ENCODE measurements around the gene ADCY6. TPM values are rescaled to one million over a fixed set of nuclear protein-coding genes. Genes with fewer than 3 reads are reported as not detected.

ADCY6 gene
- total RNA-seq, 1 donor from 2014 or later: 28.9 TPM

- no peak overlapping the region for H3K4me3 Mint-ChIP-seq (ENCODE audit: unreplicated experiment)
- FAIRE-seq (no peak), DNase-seq (ENCODE audit: low read depth) (no peak)
- Histone ChIP-seq H3K27me3 (ENCODE audit: insufficient read depth, low read length) (no peaks in the 10 kb centered on the region), H2AFZ (ENCODE audit: low read depth, low read length) (no peak overlapping the region), H3K4me1 (ENCODE audit: insufficient read depth, low read length) (peaks cover 22% of the 10 kb centered on the region), H3K9me3 (ENCODE audit: insufficient read depth, low read depth, low read length) (no peaks in the 10 kb centered on the region), H3K27ac (ENCODE audit: low read depth, low read length) (no peak overlapping the region), H3K4me3 (ENCODE audit: insufficient read depth, low read depth, low read length) (no peak overlapping the region), H3K4me2 (ENCODE audit: low read length) (no peak overlapping the region), H3K79me2 (ENCODE audit: insufficient read depth, low read length) (peaks cover 34% of the 10 kb centered on the region), H3K36me3 (ENCODE audit: insufficient read depth, low read length) (peaks cover 13% of the 10 kb centered on the region), H3K9ac (ENCODE audit: low read length) (no peak overlapping the region), H4K20me1 (ENCODE audit: insufficient read depth, low read length) (peaks cover 50% of the 10 kb centered on the region)
- peak overlapping the region; percentile 35 for H3K27ac Mint-ChIP-seq (ENCODE audit: unreplicated experiment)
- peaks cover 8% of the 10 kb centered on the region for H3K4me1 Mint-ChIP-seq (ENCODE audit: low read depth, unreplicated experiment)
- H3K36me3 Mint-ChIP-seq (ENCODE audit: low read depth, unreplicated experiment): peaks cover 44% of the 10 kb centered on the region
- no peaks in the 10 kb centered on the region for H3K9me3 Mint-ChIP-seq (ENCODE audit: unreplicated experiment)
- TF ChIP-seq EZH2 (IDR thresholded peaks at IDR 0.05; ENCODE audit: insufficient read depth, low read length) (no peak), CTCF (IDR thresholded peaks at IDR 0.05; ENCODE audit: insufficient read depth, low read depth, low read length) (no peak)
- peaks cover 2% of the 10 kb centered on the region for H3K27me3 Mint-ChIP-seq (ENCODE audit: low read depth, unreplicated experiment)
These were observed 11.1 kb downstream of the ADCY6 start for GRCh38 chr12:48777501-48778400.

- H3K9ac ChIP-seq (ENCODE audit: low read length): no peak overlapping the region
- no peak overlapping the region for H3K27ac ChIP-seq (ENCODE audit: low read depth, low read length)
- H3K27me3 Mint-ChIP-seq (ENCODE audit: low read depth, unreplicated experiment): peaks cover 2% of the 10 kb centered on the region
- no peak for DNase-seq (ENCODE audit: low read depth)
- no peak overlapping the region for H3K4me2 ChIP-seq (ENCODE audit: low read length)
- FAIRE-seq: no peak
- H3K79me2 ChIP-seq (ENCODE audit: insufficient read depth, low read length): peaks cover 26% of the 10 kb centered on the region
- no peaks in the 10 kb centered on the region for H3K9me3 Mint-ChIP-seq (ENCODE audit: unreplicated experiment)
- H3K4me1 ChIP-seq (ENCODE audit: insufficient read depth, low read length): peaks cover 22% of the 10 kb centered on the region
- H3K36me3 Mint-ChIP-seq (ENCODE audit: low read depth, unreplicated experiment): peaks cover 47% of the 10 kb centered on the region
- no peaks in the 10 kb centered on the region for H3K27me3 ChIP-seq (ENCODE audit: insufficient read depth, low read length)
- H3K4me1 Mint-ChIP-seq (ENCODE audit: low read depth, unreplicated experiment): peaks cover 8% of the 10 kb centered on the region
- peaks cover 20% of the 10 kb centered on the region for H3K36me3 ChIP-seq (ENCODE audit: insufficient read depth, low read length)
- no peak overlapping the region for H2AFZ ChIP-seq (ENCODE audit: low read depth, low read length)
- H3K4me3 ChIP-seq (ENCODE audit: insufficient read depth, low read depth, low read length): no peak overlapping the region
- H4K20me1 ChIP-seq (ENCODE audit: insufficient read depth, low read length): peaks cover 49% of the 10 kb centered on the region
- no peak overlapping the region for H3K4me3 Mint-ChIP-seq (ENCODE audit: unreplicated experiment)
- TF ChIP-seq CTCF (IDR thresholded peaks at IDR 0.05; ENCODE audit: insufficient read depth, low read depth, low read length) (no peak), EZH2 (IDR thresholded peaks at IDR 0.05; ENCODE audit: insufficient read depth, low read length) (no peak)
- no peaks in the 10 kb centered on the region for H3K9me3 ChIP-seq (ENCODE audit: insufficient read depth, low read depth, low read length)
- no peak overlapping the region for H3K27ac Mint-ChIP-seq (ENCODE audit: unreplicated experiment)
These were observed 11.9 kb downstream of the ADCY6 start for GRCh38 chr12:48776956-48777355.
